ENCODE results near the gene PDF. TPM values are rescaled to one million over a fixed set of nuclear protein-coding genes. Genes with fewer than 3 reads are reported as not detected.

Gene PDF
- total and polyA plus RNA-seq, 2 of the 13 experiments (the other 11 are each of a cell fraction or from before 2014, with no cell fraction given), result 12.4 to 48.8 TPM

- TF ChIP-seq ZNF574 (CRISPR knock-in tag; IDR thresholded peaks at IDR 0.05) (peak; percentile 86), EEA1 (CRISPR knock-in tag; IDR thresholded peaks at IDR 0.05; ENCODE audit: borderline replicate concordance) (peak; percentile 63; the same call in 1 of the 2 replicates), ZNF34 (CRISPR knock-in tag; IDR thresholded peaks at IDR 0.05; ENCODE audit: borderline replicate concordance) (peak; percentile 83; the same call in 1 of the 2 replicates), ZNF672 (CRISPR knock-in tag; IDR thresholded peaks at IDR 0.05) (no peak), ZNF296 (CRISPR knock-in tag; conservative IDR thresholded peaks at IDR 0.05) (no peak), ZFP1 (CRISPR knock-in tag; IDR thresholded peaks at IDR 0.05) (no peak), ZBTB2 (CRISPR knock-in tag; IDR thresholded peaks at IDR 0.05; ENCODE audit: low read depth) (no peak; the same call in 1 of the 2 replicates), SP5 (CRISPR knock-in tag; IDR thresholded peaks at IDR 0.05; ENCODE audit: borderline replicate concordance, low read depth) (no peak), NBN (conservative IDR thresholded peaks at IDR 0.05) (no peak), STAT5B (CRISPR knock-in tag; IDR thresholded peaks at IDR 0.05) (no peak; the same call in 1 of the 2 replicates), ESRRA (CRISPR knock-in tag; IDR thresholded peaks at IDR 0.05; ENCODE audit: low read depth) (no peak; the same call in none of the 2 replicates), ZNF30 (CRISPR knock-in tag; IDR thresholded peaks at IDR 0.05) (0 out of 2 replicates have a peak, but pooled peaks have one; percentile 84), ZSCAN21 (CRISPR knock-in tag; IDR thresholded peaks at IDR 0.05; ENCODE audit: borderline replicate concordance) (no peak; the same call in 1 of the 2 replicates), USF2 (IDR thresholded peaks at IDR 0.05; ENCODE audit: low read depth, low read length) (no peak), USF2 (CRISPR knock-in tag; IDR thresholded peaks at IDR 0.05; ENCODE audit: borderline replicate concordance) (no peak), MED13 (CRISPR knock-in tag; IDR thresholded peaks at IDR 0.05) (peak; percentile 59; the same call in 1 of the 2 replicates), ZBTB20 (CRISPR knock-in tag; IDR thresholded peaks at IDR 0.05; ENCODE audit: borderline replicate concordance, low read depth) (no peak), ZNF766 (CRISPR knock-in tag; IDR thresholded peaks at IDR 0.05; ENCODE audit: borderline replicate concordance) (no peak), ZNF10 (CRISPR knock-in tag; IDR thresholded peaks at IDR 0.05; ENCODE audit: borderline replicate concordance, low read depth) (no peak), ZNF138 (CRISPR knock-in tag; IDR thresholded peaks at IDR 0.05; ENCODE audit: low read depth) (peak; percentile 44), NR2C2 (CRISPR knock-in tag; IDR thresholded peaks at IDR 0.05; ENCODE audit: borderline replicate concordance) (0 out of 2 replicates have a peak, but pooled peaks have one; percentile 41), ZNF839 (CRISPR knock-in tag; IDR thresholded peaks at IDR 0.05; ENCODE audit: borderline replicate concordance) (no peak), ZNF768 (CRISPR knock-in tag; IDR thresholded peaks at IDR 0.05) (no peak; the same call in 1 of the 2 replicates), ZKSCAN8 (CRISPR knock-in tag; IDR thresholded peaks at IDR 0.05; ENCODE audit: borderline replicate concordance) (no peak)
Measured at GRCh38 chr16:69311533-69312387, 18.6 kb downstream of the PDF start (continued).
